HepG2 (cell line): ENCODE results near the gene RAD54L. TPM values are rescaled to one million over a fixed set of nuclear protein-coding genes. Genes with fewer than 3 reads are reported as not detected.

Experiments
- CBX5 ChIP-seq: sonication (generic); formaldehyde crosslinking; IDR thresholded peaks from 2 replicates; pipeline ENCODE4 v1.4.0; 2020; ENCODE audit warnings: missing genetic modification reagents, borderline replicate concordance
- CHCHD3 ChIP-seq: sonication (generic); formaldehyde crosslinking; IDR thresholded peaks from 2 replicates; pipeline ENCODE4 v1.8.0; 2022; ENCODE audit warnings: mild to moderate bottlenecking, missing genetic modification reagents, moderate library complexity
- GFI1 ChIP-seq: sonication (generic); formaldehyde crosslinking; IDR thresholded peaks from 2 replicates; pipeline ENCODE4 v1.5.0; 2020; ENCODE audit warnings: missing genetic modification reagents, mild to moderate bottlenecking, borderline replicate concordance
- HIVEP1 ChIP-seq: sonication (generic); formaldehyde crosslinking; IDR thresholded peaks from 2 replicates; pipeline ENCODE4 v1.4.0; 2020; ENCODE audit warnings: mild to moderate bottlenecking, missing genetic modification reagents
- HMGA1 ChIP-seq: sonication (generic); formaldehyde crosslinking; conservative IDR thresholded peaks from 2 replicates; pipeline ENCODE4 v1.4.0; 2020; ENCODE audit warnings: missing genetic modification reagents
- MXI1 ChIP-seq: IDR thresholded peaks from 3 replicates; pipeline ENCODE4 v1.6.1; 2012; ENCODE audit warnings: low read depth, low read length, inconsistent platforms, borderline replicate concordance
- SMARCE1 ChIP-seq: fragments of 450-650 bp; IDR thresholded peaks from 2 replicates; pipeline ENCODE4 v1.6.1; 2017; ENCODE audit warnings: borderline replicate concordance
- SOX5 ChIP-seq: IDR thresholded peaks from 2 replicates; pipeline ENCODE4 v1.6.1; 2016; ENCODE audit warnings: borderline replicate concordance
- TCF7 ChIP-seq: sonication (generic); IDR thresholded peaks from 2 replicates; pipeline ENCODE4 v1.6.1; 2016; ENCODE audit warnings: antibody characterized with exemption, low read depth
- THAP9 ChIP-seq: sonication (generic); formaldehyde crosslinking; IDR thresholded peaks from 2 replicates; pipeline ENCODE4; 2020; ENCODE audit warnings: missing genetic modification reagents, mild to moderate bottlenecking, borderline replicate concordance
- ZBTB14 ChIP-seq: sonication (generic); formaldehyde crosslinking; IDR thresholded peaks from 2 replicates; pipeline ENCODE4 v1.4.0; 2020; ENCODE audit warnings: missing genetic modification reagents
- ZFP37 ChIP-seq: sonication (generic); formaldehyde crosslinking; IDR thresholded peaks from 2 replicates; pipeline ENCODE4 v1.4.0; 2020; ENCODE audit warnings: missing genetic modification reagents, borderline replicate concordance
- ZFX ChIP-seq: sonication (generic); formaldehyde crosslinking; IDR thresholded peaks from 2 replicates; pipeline ENCODE4 v1.4.0; 2020; ENCODE audit warnings: mild to moderate bottlenecking, low read depth, missing genetic modification reagents, moderate library complexity
- ZHX1 ChIP-seq: sonication (generic); formaldehyde crosslinking; IDR thresholded peaks from 2 replicates; pipeline ENCODE4 v1.8.1; 2022; ENCODE audit warnings: low read depth, mild to moderate bottlenecking, missing genetic modification reagents
- ZNF17 ChIP-seq: sonication (generic); formaldehyde crosslinking; IDR thresholded peaks from 2 replicates; pipeline ENCODE4 v1.5.0; 2020; ENCODE audit warnings: mild to moderate bottlenecking, missing genetic modification reagents
- ZNF331 ChIP-seq: sonication (generic); formaldehyde crosslinking; IDR thresholded peaks from 2 replicates; pipeline ENCODE4 v1.4.0; 2020; ENCODE audit warnings: missing genetic modification reagents
- ZNF547 ChIP-seq: sonication (generic); formaldehyde crosslinking; IDR thresholded peaks from 2 replicates; pipeline ENCODE4 v1.5.1; 2020; ENCODE audit warnings: mild to moderate bottlenecking, missing genetic modification reagents
- ZNF639 ChIP-seq: conservative IDR thresholded peaks from 2 replicates; pipeline ENCODE4 v1.6.1; 2018; ENCODE audit warnings: missing genetic modification reagents
- ZNF691 ChIP-seq: sonication (generic); formaldehyde crosslinking; IDR thresholded peaks from 2 replicates; pipeline ENCODE4 v1.4.0; 2020; ENCODE audit warnings: missing genetic modification reagents, low read depth, mild to moderate bottlenecking, borderline replicate concordance
- ZNF746 ChIP-seq: sonication (generic); formaldehyde crosslinking; IDR thresholded peaks from 2 replicates; pipeline ENCODE4 v1.8.0; 2022; ENCODE audit warnings: mild to moderate bottlenecking, missing genetic modification reagents
- polyA plus RNA-seq, 8 experiments: library from polyadenylated mRNA; depleted of rRNA in 3 of 8; stranded (reverse) in 7 of 8; unstranded in 1 of 8; fragments of >200 nt; fragmentation: Illumina TruSeq in 4 of 8; extraction: Trizol in 4 of 8; gene quantifications; 2 replicates each; pipeline versions ENCODE4 v1.2.1 to v1.2.3, GENCODE V29; 2011 to 2016; ENCODE audit warnings: low read depth in 4 of 8, missing spikeins in 1 of 8, mixed read lengths in 1 of 8; ENCODE audit not compliant: insufficient read depth in 1 of 8
- total RNA-seq, 5 experiments: library from RNA; depleted of rRNA; stranded (reverse); fragments of >200 nt; fragmentation: Illumina TruSeq; extraction: Trizol; gene quantifications; 2 replicates each; pipeline ENCODE4 v1.2.3, GENCODE V29; 2016; ENCODE audit warnings: low read depth in 1 of 5

RAD54L gene
- total and polyA plus RNA-seq, 2 of the 13 experiments (the other 11 are each of a cell fraction or from before 2014, with no cell fraction given) = 10.2 to 30.0 TPM

- no peak for TF ChIP-seq ZFP37
- no peak for TF ChIP-seq HMGA1
- TF ChIP-seq SMARCE1 = no peak
- TF ChIP-seq ZBTB14 (CRISPR knock-in tag) = peak; percentile 93
- TF ChIP-seq ZNF331 (CRISPR knock-in tag) = peak; percentile 51; the same call in 1 of the 2 replicates
- peak; percentile 8; the same call in 1 of the 2 replicates for TF ChIP-seq ZNF691 (CRISPR knock-in tag)
- TF ChIP-seq HIVEP1 (CRISPR knock-in tag) = no peak
- peak; percentile 20; the same call in 1 of the 2 replicates for TF ChIP-seq ZNF547 (CRISPR knock-in tag)
- TF ChIP-seq THAP9 (CRISPR knock-in tag) = peak; percentile 62; the same call in 1 of the 2 replicates
- TF ChIP-seq ZNF639 (CRISPR knock-in tag) = peak; percentile 42; the same call in 1 of the 2 replicates
- TF ChIP-seq CBX5 (CRISPR knock-in tag) = no peak
- TF ChIP-seq SOX5 (CRISPR knock-in tag) = no peak; the same call in 1 of the 2 replicates
- TF ChIP-seq MXI1 = peak; percentile 71; the same call in 1 of the 3 replicates
- TF ChIP-seq CHCHD3 (CRISPR knock-in tag) = no peak
- TF ChIP-seq ZNF746 (CRISPR knock-in tag) = no peak
- peak; percentile 23; the same call in 1 of the 2 replicates for TF ChIP-seq ZHX1 (CRISPR knock-in tag)
- no peak; the same call in 1 of the 2 replicates for TF ChIP-seq ZNF17 (CRISPR knock-in tag)
- TF ChIP-seq TCF7 = no peak
- TF ChIP-seq ZFX (CRISPR knock-in tag) = peak; percentile 86
- TF ChIP-seq GFI1 = 0 out of 2 replicates have a peak, but pooled peaks have one; percentile 44
Measured at GRCh38 chr1:46303038-46303871, 55.7 kb downstream of the RAD54L start, which contains the start of the genes LRRC41 and UQCRH (continued).
